Measurements from ENCODE around the gene NMT2. TPM values are rescaled to one million over a fixed set of nuclear protein-coding genes. Genes with fewer than 3 reads are reported as not detected.

NMT2 gene
- total RNA-seq, 1 experiment from 2014 or later: 26.1 TPM

GRCh38 chr10:15149042-15149771 lies 19.3 kb downstream of the NMT2 start:
- H3K79me2 ChIP-seq (ENCODE audit: insufficient read depth, low read length): peaks cover 90% of the 10 kb centered on the region
- H3K27me3 ChIP-seq (ENCODE audit: insufficient read depth, low read length): no peaks in the 10 kb centered on the region
- H3K9ac ChIP-seq (ENCODE audit: low read length): no peak overlapping the region
- ChIA-PET POLR2A (no interaction called here), CTCF (no interaction called here), RAD21 (ENCODE audit: low non-redundant PET in 1 of 2, low total read pairs in 2 of 2, uncharacterized antibody in 2 of 2, unreplicated experiment in 2 of 2) (no interaction called here)
- no peaks in the 10 kb centered on the region for H3K36me3 ChIP-seq (ENCODE audit: control insufficient read depth in 1 of 2, insufficient read depth in 2 of 2, low read length in 2 of 2)
- H3K4me2 ChIP-seq (ENCODE audit: low read length): no peak overlapping the region
- no peak for DNase-seq (ENCODE audit: low read depth, low spot score)
- TF ChIP-seq SIN3A (IDR thresholded peaks at IDR 0.05; ENCODE audit: low read depth): no peak
- TF ChIP-seq CEBPB (IDR thresholded peaks at IDR 0.05; ENCODE audit: low read depth): no peak
- no peak for TF ChIP-seq EGR1 (IDR thresholded peaks at IDR 0.05; ENCODE audit: low read depth)
- no peak for TF ChIP-seq FOSL1 (IDR thresholded peaks at IDR 0.05; ENCODE audit: low read depth)
- TF ChIP-seq TCF7L2 (IDR thresholded peaks at IDR 0.05; ENCODE audit: borderline replicate concordance, extremely low read depth, insufficient read depth, insufficient read length): no peak
- no peak for TF ChIP-seq ZBTB33 (IDR thresholded peaks at IDR 0.05; ENCODE audit: extremely low read depth, insufficient replicate concordance, low read length)
- no peak for TF ChIP-seq EZH2 (IDR thresholded peaks at IDR 0.05)
- no peak for TF ChIP-seq SRF (IDR thresholded peaks at IDR 0.05; ENCODE audit: low read depth)
- no peaks in the 10 kb centered on the region for H3K9me3 ChIP-seq (ENCODE audit: control insufficient read depth in 1 of 2, insufficient read depth in 1 of 2, low read depth in 1 of 2, low read length in 2 of 2)
- intact Hi-C loops (cut with micrococcal nuclease): no loop called here
- H3K9me2 ChIP-seq (ENCODE audit: insufficient read depth): no peaks in the 10 kb centered on the region
- H3K4me3 ChIP-seq (replicated peaks in 1 of 2; ENCODE audit: low read depth in 1 of 2, low read length in 2 of 2): no peak overlapping the region
- peaks cover 0 to 4% of the 10 kb centered on the region in 2 experiments; a peak in 1 of 4 replicates for H3K4me1 ChIP-seq (ENCODE audit: control insufficient read depth in 1 of 2, insufficient read depth in 2 of 2, low read length in 2 of 2)
- no peak for ATAC-seq
- no peaks in the 10 kb centered on the region; the same call in 1 of the 2 replicates for H4K20me1 ChIP-seq (ENCODE audit: insufficient read depth)
- no peak overlapping the region for H3K27ac ChIP-seq (ENCODE audit: low read depth, low read length)
- BruUV-seq (replicated peaks): no TSS peak
- no peak overlapping the region for H2AFZ ChIP-seq (ENCODE audit: low read depth, low read length, poor library complexity, severe bottlenecking)
